H1 (cell line): ENCODE results near the gene HSPA12A. TPM values are rescaled to one million over a fixed set of nuclear protein-coding genes. Genes with fewer than 3 reads are reported as not detected.

Experiments
- CHD7 ChIP-seq: fragments of 300-600 bp; sonication (generic); IDR thresholded peaks from 2 replicates; pipeline ENCODE4 v1.7.1; 2012; ENCODE audit warnings: low read length, moderate library complexity, mild to moderate bottlenecking, inconsistent platforms; ENCODE audit not compliant: insufficient replicate concordance
- CTCF ChIP-seq, 3 experiments: IDR thresholded peaks; 1 replicate in 2 of 3; 2 replicates in 1 of 3; pipeline versions ENCODE4 v1.5.1 to v1.6.1; 2011; ENCODE audit warnings: low read length in 3 of 3, mild to moderate bottlenecking in 3 of 3, inconsistent platforms in 2 of 3, low read depth in 1 of 3, moderate library complexity in 1 of 3; ENCODE audit not compliant: insufficient read depth in 1 of 3; ENCODE audit errors: control extremely low read depth in 1 of 3
- HDAC2 ChIP-seq, 2 experiments: fragments of 300-600 bp in 1 of 2; sonication (generic) in 1 of 2; IDR thresholded peaks; 2 replicates each; pipeline ENCODE4 v1.6.1; 2011 to 2012; ENCODE audit warnings: low read depth in 2 of 2, low read length in 2 of 2, mild to moderate bottlenecking in 2 of 2, moderate library complexity in 2 of 2, borderline replicate concordance in 1 of 2, inconsistent platforms in 1 of 2
- KDM5A ChIP-seq: fragments of 200-600 bp; IDR thresholded peaks from 2 replicates; pipeline ENCODE4 v1.7.1; 2012; ENCODE audit warnings: mild to moderate bottlenecking, low read length, inconsistent platforms, mixed read lengths
- MAX ChIP-seq: IDR thresholded peaks from 2 replicates; pipeline ENCODE4 v1.6.1; 2012; ENCODE audit warnings: inconsistent platforms
- PHF8 ChIP-seq: fragments of 200-600 bp; sonication (generic); conservative IDR thresholded peaks from 2 replicates; pipeline ENCODE4 v1.7.1; 2012; ENCODE audit warnings: low read depth, mild to moderate bottlenecking, inconsistent platforms, low read length, moderate library complexity
- RNF2 ChIP-seq: fragments of 200-900, 300-1000 bp; sonication (generic); IDR thresholded peaks from 2 replicates; pipeline ENCODE4 v1.7.1; 2016; ENCODE audit warnings: borderline replicate concordance, low read depth, mild to moderate bottlenecking, antibody characterized with exemption, low read length; ENCODE audit not compliant: poor library complexity, severe bottlenecking; ENCODE audit errors: missing control alignments
- polyA plus RNA-seq, 7 experiments: library from polyadenylated mRNA; depleted of rRNA in 3 of 7; stranded (reverse) in 5 of 7; unstranded in 2 of 7; fragments of >200 nt in 5 of 7; fragments of 200-250 nt in 2 of 7; gene quantifications; 1 replicate in 5 of 7; 2 replicates in 1 of 7; 4 replicates in 1 of 7; pipeline versions ENCODE4 v1.2.1 to v1.2.3, GENCODE V29; 2011 to 2013; ENCODE audit warnings: missing spikeins in 2 of 7, mixed read lengths in 2 of 7
- total RNA-seq: library from RNA; stranded (reverse); fragmentation: NEBNext Ultra II Directional; extraction: Animal tissue kit (Norgen Biotek cat#: 25700); gene quantifications from 2 replicates; pipeline ENCODE4 v1.2.1, GENCODE V29; 2021

The HSPA12A gene
- total and polyA plus RNA-seq, 2 of the 8 experiments (the other 6 are each of a cell fraction or from before 2014, with no cell fraction given), result 3.1 to 6.9 TPM

GRCh38 chr10:116621476-116621875 is 120.9 kb downstream of the HSPA12A start (continued):
- TF ChIP-seq CHD7 (no peak), PHF8 (no peak), RNF2 (no peak), CTCF (IDR thresholded peaks at IDR 0.05; ENCODE audit: control extremely low read depth in 1 of 3, insufficient read depth in 1 of 3, low read depth in 1 of 3, low read length in 3 of 3) (no peak), MAX (no peak), HDAC2 (IDR thresholded peaks at IDR 0.05; ENCODE audit: borderline replicate concordance in 1 of 2, low read depth in 2 of 2, low read length in 2 of 2) (no peak), KDM5A (no peak)
